Neuron (in vitro differentiated cells): Measurements from ENCODE around the gene COG4.
"Not testable (repeated sequence)": the region's sequence is repeated elsewhere in the genome, so short reads cannot be mapped to it uniquely, and the experiment has no call there.

Experiments
- H2AFZ ChIP-seq: one replicate; pipeline ENCODE4 v1.6.1; 2013; ENCODE audit warnings: low read depth, mild to moderate bottlenecking, inconsistent platforms, low read length, moderate library complexity
- H3K27me3 ChIP-seq: one replicate; pipeline ENCODE4 v1.6.1; 2013; ENCODE audit warnings: low read length; ENCODE audit not compliant: insufficient read depth
- H3K36me3 ChIP-seq: one replicate; pipeline ENCODE4 v1.6.1; 2013; ENCODE audit warnings: low read length; ENCODE audit not compliant: insufficient read depth
- H3K4me1 ChIP-seq: one replicate; pipeline ENCODE4 v1.6.1; 2013; ENCODE audit warnings: low read length; ENCODE audit not compliant: insufficient read depth
- H3K4me3 ChIP-seq: 2 replicates; pipeline ENCODE4 v1.5.1; 2013; ENCODE audit warnings: mild to moderate bottlenecking, low read length, moderate library complexity
- H3K9me3 ChIP-seq: one replicate; pipeline ENCODE4 v1.6.1; 2013; ENCODE audit warnings: low read length

The COG4 gene

GRCh38 chr16:70453892-70454221 lies 69.5 kb downstream of the COG4 start:
- no peaks in the 10 kb centered on the region for H3K36me3 ChIP-seq
- no peaks in the 10 kb centered on the region for H3K27me3 ChIP-seq
- peaks cover 5% of the 10 kb centered on the region for H3K4me1 ChIP-seq
- H3K9me3 ChIP-seq: no peaks in the 10 kb centered on the region
- H2AFZ ChIP-seq: peak overlapping the region; percentile 97
- H3K4me3 ChIP-seq: peak overlapping the region; percentile 80

- H2AFZ ChIP-seq: peak overlapping the region; percentile 97
These were observed 70.0 kb downstream of the COG4 start for GRCh38 chr16:70453117-70453891.

GRCh38 chr16:70451004-70451340 lies 72.4 kb downstream of the COG4 start:
- not testable (repeated sequence) for H2AFZ ChIP-seq, H3K4me1 ChIP-seq, H3K27me3 ChIP-seq, H3K4me3 ChIP-seq, H3K9me3 ChIP-seq, H3K36me3 ChIP-seq

More at GRCh38 chr16:70453117-70453891, 70.0 kb downstream of the COG4 start:
- H3K4me1 ChIP-seq: peaks cover 5% of the 10 kb centered on the region
- no peaks in the 10 kb centered on the region for H3K36me3 ChIP-seq
- peak overlapping the region; percentile 80 for H3K4me3 ChIP-seq
- no peaks in the 10 kb centered on the region for H3K9me3 ChIP-seq
- no peaks in the 10 kb centered on the region for H3K27me3 ChIP-seq

GRCh38 chr16:70450142-70451003 lies 73.0 kb downstream of the COG4 start:
- H2AFZ ChIP-seq, H3K4me3 ChIP-seq, H3K36me3 ChIP-seq, H3K4me1 ChIP-seq, H3K27me3 ChIP-seq, H3K9me3 ChIP-seq: not testable (repeated sequence)

- no peaks in the 10 kb centered on the region for H3K27me3 ChIP-seq
- H3K4me3 ChIP-seq: no peak overlapping the region
- H3K36me3 ChIP-seq: no peaks in the 10 kb centered on the region
- no peak overlapping the region for H2AFZ ChIP-seq
- H3K4me1 ChIP-seq: no peaks in the 10 kb centered on the region
- no peaks in the 10 kb centered on the region for H3K9me3 ChIP-seq
These were observed 75.3 kb downstream of the COG4 start for GRCh38 chr16:70448075-70448474.

GRCh38 chr16:70444249-70445063 lies 78.9 kb downstream of the COG4 start:
- no peaks in the 10 kb centered on the region for H3K27me3 ChIP-seq

GRCh38 chr16:70442344-70442743 lies 81.0 kb downstream of the COG4 start:
- Histone ChIP-seq H3K4me3 (no peak overlapping the region), H3K36me3 (no peaks in the 10 kb centered on the region), H2AFZ (no peak overlapping the region), H3K9me3 (no peaks in the 10 kb centered on the region), H3K4me1 (peaks cover 16% of the 10 kb centered on the region), H3K27me3 (no peaks in the 10 kb centered on the region)

More at GRCh38 chr16:70444249-70445063, 78.9 kb downstream of the COG4 start:
- H3K9me3 ChIP-seq: no peaks in the 10 kb centered on the region
- H2AFZ ChIP-seq: no peak overlapping the region
- no peaks in the 10 kb centered on the region for H3K36me3 ChIP-seq
- no peak overlapping the region for H3K4me3 ChIP-seq
- peaks cover 6% of the 10 kb centered on the region for H3K4me1 ChIP-seq

GRCh38 chr16:70441406-70441990 lies 81.9 kb downstream of the COG4 start:
- no peaks in the 10 kb centered on the region for H3K9me3 ChIP-seq
- H3K27me3 ChIP-seq: no peaks in the 10 kb centered on the region
- H3K4me3 ChIP-seq: no peak overlapping the region
- H3K4me1 ChIP-seq: peaks cover 24% of the 10 kb centered on the region
- H3K36me3 ChIP-seq: no peaks in the 10 kb centered on the region
- no peak overlapping the region for H2AFZ ChIP-seq

GRCh38 chr16:70440009-70440692 lies 83.2 kb downstream of the COG4 start:
- no peak overlapping the region for H2AFZ ChIP-seq
- H3K9me3 ChIP-seq: no peaks in the 10 kb centered on the region
- H3K4me3 ChIP-seq: peak overlapping the region; percentile 72
- H3K36me3 ChIP-seq: no peaks in the 10 kb centered on the region
- no peaks in the 10 kb centered on the region for H3K27me3 ChIP-seq
- peaks cover 26% of the 10 kb centered on the region for H3K4me1 ChIP-seq

GRCh38 chr16:70438969-70439862 lies 84.1 kb downstream of the COG4 start, which contains the start of gene ST3GAL2:
ST3GAL2 (minus strand) TSS chr16:70439100; CDS start chr16:70398530, 40,570 bp downstream.
- peak within 1 kb of the TSS; percentile 72 for H3K4me3 ChIP-seq
- no peaks in the 10 kb centered on the region for H3K9me3 ChIP-seq
- peaks cover 26% of the 10 kb centered on the region for H3K4me1 ChIP-seq
- no peaks in the 10 kb centered on the region for H3K27me3 ChIP-seq
- H3K36me3 ChIP-seq: peaks cover 6% of the 10 kb centered on the region
- H2AFZ ChIP-seq: peak within 1 kb of the TSS; percentile 83

GRCh38 chr16:70438585-70438968 lies 84.8 kb downstream of the COG4 start:
- peak overlapping the region; percentile 72 for H3K4me3 ChIP-seq
- peaks cover 27% of the 10 kb centered on the region for H3K4me1 ChIP-seq
- peaks cover 6% of the 10 kb centered on the region for H3K36me3 ChIP-seq
- no peaks in the 10 kb centered on the region for H3K9me3 ChIP-seq
- H2AFZ ChIP-seq: no peak overlapping the region
- H3K27me3 ChIP-seq: no peaks in the 10 kb centered on the region
